Measurements from ENCODE around the gene GLTPD2.

Gene GLTPD2

GRCh38 chr17:4750606-4751005, 38.2 kb upstream of the GLTPD2 start:
- DNase-seq (ENCODE audit: low read depth), result no peak
- no peak for TF ChIP-seq CTCF (IDR thresholded peaks at IDR 0.05; ENCODE audit: control insufficient read depth, insufficient read depth, low read depth, low read length, missing control alignments)
- H3K4me3 ChIP-seq (ENCODE audit: control insufficient read depth, low read depth, low read length), result no peak overlapping the region

- DNase-seq (ENCODE audit: low read depth), result no peak
- TF ChIP-seq CTCF (IDR thresholded peaks at IDR 0.05; ENCODE audit: control insufficient read depth, insufficient read depth, low read depth, low read length, missing control alignments), result no peak
- no peak overlapping the region for H3K4me3 ChIP-seq (ENCODE audit: control insufficient read depth, low read depth, low read length)
Observed at GRCh38 chr17:4751932-4752331, 36.8 kb upstream of the GLTPD2 start.

- no peak for DNase-seq (ENCODE audit: low read depth)
- H3K4me3 ChIP-seq (ENCODE audit: control insufficient read depth, low read depth, low read length), result no peak overlapping the region
- TF ChIP-seq CTCF (IDR thresholded peaks at IDR 0.05; ENCODE audit: control insufficient read depth, insufficient read depth, low read depth, low read length, missing control alignments), result no peak
Observed at GRCh38 chr17:4753392-4753791, 35.4 kb upstream of the GLTPD2 start.

GRCh38 chr17:4759776-4760236, 29.0 kb upstream of the GLTPD2 start:
- no peak for TF ChIP-seq CTCF (IDR thresholded peaks at IDR 0.05; ENCODE audit: control insufficient read depth, insufficient read depth, low read depth, low read length, missing control alignments)
- H3K4me3 ChIP-seq (ENCODE audit: control insufficient read depth, low read depth, low read length), result no peak overlapping the region
- no peak for DNase-seq (ENCODE audit: low read depth)

GRCh38 chr17:4764595-4764994, 24.2 kb upstream of the GLTPD2 start:
- TF ChIP-seq CTCF (IDR thresholded peaks at IDR 0.05; ENCODE audit: control insufficient read depth, insufficient read depth, low read depth, low read length, missing control alignments), result no peak
- no peak for DNase-seq (ENCODE audit: low read depth)
- no peak overlapping the region for H3K4me3 ChIP-seq (ENCODE audit: control insufficient read depth, low read depth, low read length)

GRCh38 chr17:4766201-4766600, 22.6 kb upstream of the GLTPD2 start:
- no peak for DNase-seq (ENCODE audit: low read depth)
- TF ChIP-seq CTCF (IDR thresholded peaks at IDR 0.05; ENCODE audit: control insufficient read depth, insufficient read depth, low read depth, low read length, missing control alignments), result no peak
- no peak overlapping the region for H3K4me3 ChIP-seq (ENCODE audit: control insufficient read depth, low read depth, low read length)

- DNase-seq (ENCODE audit: low read depth), result no peak
- TF ChIP-seq CTCF (IDR thresholded peaks at IDR 0.05; ENCODE audit: control insufficient read depth, insufficient read depth, low read depth, low read length, missing control alignments), result no peak
- H3K4me3 ChIP-seq (ENCODE audit: control insufficient read depth, low read depth, low read length), result no peak overlapping the region
Observed at GRCh38 chr17:4766723-4767122, 22.0 kb upstream of the GLTPD2 start.
